ENCODE results near the gene IFFO2. TPM values are rescaled to one million over a fixed set of nuclear protein-coding genes. Genes with fewer than 3 reads are reported as not detected.

IFFO2 gene
- total RNA-seq, 2 donors from 2014 or later: 4.6 to 6.4 TPM

- H3K27me3 Mint-ChIP-seq (ENCODE audit: insufficient read depth): no peaks in the 10 kb centered on the region
- no peak overlapping the region for H3K4me3 ChIP-seq (ENCODE audit: low read length)
- no peaks in the 10 kb centered on the region for H3K27me3 ChIP-seq (ENCODE audit: control insufficient read depth, insufficient read depth, low read length, poor library complexity, severe bottlenecking)
- H3K36me3 Mint-ChIP-seq (ENCODE audit: low read depth): no peaks in the 10 kb centered on the region
- H3K9ac ChIP-seq (ENCODE audit: extremely low read depth, low read length, poor library complexity, severe bottlenecking): no peak overlapping the region
- H3K4me3 Mint-ChIP-seq: no peak overlapping the region
- 86 to 95% methylated on average over 2 to 8 of the region's 8 CpGs for WGBS, 2 experiments (ENCODE audit: insufficient coverage in 1 of 2, insufficient read length in 1 of 2)
- no peak overlapping the region for H3K27ac ChIP-seq (ENCODE audit: low read depth, low read length)
- no peaks in the 10 kb centered on the region for H3K4me1 Mint-ChIP-seq
- H3K27ac Mint-ChIP-seq: no peak overlapping the region
- DNase-seq: no peak
- no peaks in the 10 kb centered on the region for H3K36me3 ChIP-seq (ENCODE audit: control insufficient read depth, insufficient read depth, low read length)
- TF ChIP-seq, protein P1, sequence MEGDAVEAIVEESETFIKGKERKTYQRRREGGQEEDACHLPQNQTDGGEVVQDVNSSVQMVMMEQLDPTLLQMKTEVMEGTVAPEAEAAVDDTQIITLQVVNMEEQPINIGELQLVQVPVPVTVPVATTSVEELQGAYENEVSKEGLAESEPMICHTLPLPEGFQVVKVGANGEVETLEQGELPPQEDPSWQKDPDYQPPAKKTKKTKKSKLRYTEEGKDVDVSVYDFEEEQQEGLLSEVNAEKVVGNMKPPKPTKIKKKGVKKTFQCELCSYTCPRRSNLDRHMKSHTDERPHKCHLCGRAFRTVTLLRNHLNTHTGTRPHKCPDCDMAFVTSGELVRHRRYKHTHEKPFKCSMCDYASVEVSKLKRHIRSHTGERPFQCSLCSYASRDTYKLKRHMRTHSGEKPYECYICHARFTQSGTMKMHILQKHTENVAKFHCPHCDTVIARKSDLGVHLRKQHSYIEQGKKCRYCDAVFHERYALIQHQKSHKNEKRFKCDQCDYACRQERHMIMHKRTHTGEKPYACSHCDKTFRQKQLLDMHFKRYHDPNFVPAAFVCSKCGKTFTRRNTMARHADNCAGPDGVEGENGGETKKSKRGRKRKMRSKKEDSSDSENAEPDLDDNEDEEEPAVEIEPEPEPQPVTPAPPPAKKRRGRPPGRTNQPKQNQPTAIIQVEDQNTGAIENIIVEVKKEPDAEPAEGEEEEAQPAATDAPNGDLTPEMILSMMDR (conservative IDR thresholded peaks at IDR 0.05): no peak
- no peaks in the 10 kb centered on the region for H3K9me3 Mint-ChIP-seq
- H3K4me1 ChIP-seq (ENCODE audit: control insufficient read depth, insufficient read depth, low read length): no peaks in the 10 kb centered on the region
- H3K9me3 ChIP-seq (ENCODE audit: control insufficient read depth, low read length): no peaks in the 10 kb centered on the region
Measured at GRCh38 chr1:18874600-18874999, 81.9 kb downstream of the IFFO2 start.

- Mint-ChIP-seq H3K36me3 (ENCODE audit: low read depth) (no peaks in the 10 kb centered on the region), H3K27ac (no peak overlapping the region), H3K9me3 (no peaks in the 10 kb centered on the region), H3K4me3 (no peak overlapping the region), H3K27me3 (ENCODE audit: insufficient read depth) (no peaks in the 10 kb centered on the region), H3K4me1 (no peaks in the 10 kb centered on the region)
- H3K4me3 ChIP-seq (ENCODE audit: low read length): no peak overlapping the region
- H3K27me3 ChIP-seq (ENCODE audit: control insufficient read depth, insufficient read depth, low read length, poor library complexity, severe bottlenecking): no peaks in the 10 kb centered on the region
- no peaks in the 10 kb centered on the region for H3K36me3 ChIP-seq (ENCODE audit: control insufficient read depth, insufficient read depth, low read length)
- H3K9me3 ChIP-seq (ENCODE audit: control insufficient read depth, low read length): no peaks in the 10 kb centered on the region
- no peak for DNase-seq
- no peak overlapping the region for H3K27ac ChIP-seq (ENCODE audit: low read depth, low read length)
- H3K4me1 ChIP-seq (ENCODE audit: control insufficient read depth, insufficient read depth, low read length): no peaks in the 10 kb centered on the region
- H3K9ac ChIP-seq (ENCODE audit: extremely low read depth, low read length, poor library complexity, severe bottlenecking): no peak overlapping the region
- TF ChIP-seq, protein P1 (conservative IDR thresholded peaks at IDR 0.05): no peak
- WGBS, 2 experiments (ENCODE audit: insufficient coverage in 1 of 2, insufficient read length in 1 of 2): 95 to 100% methylated on average over 4 to 6 of the region's 6 CpGs
Measured at GRCh38 chr1:18874036-18874435, 82.4 kb downstream of the IFFO2 start.

DNA sequence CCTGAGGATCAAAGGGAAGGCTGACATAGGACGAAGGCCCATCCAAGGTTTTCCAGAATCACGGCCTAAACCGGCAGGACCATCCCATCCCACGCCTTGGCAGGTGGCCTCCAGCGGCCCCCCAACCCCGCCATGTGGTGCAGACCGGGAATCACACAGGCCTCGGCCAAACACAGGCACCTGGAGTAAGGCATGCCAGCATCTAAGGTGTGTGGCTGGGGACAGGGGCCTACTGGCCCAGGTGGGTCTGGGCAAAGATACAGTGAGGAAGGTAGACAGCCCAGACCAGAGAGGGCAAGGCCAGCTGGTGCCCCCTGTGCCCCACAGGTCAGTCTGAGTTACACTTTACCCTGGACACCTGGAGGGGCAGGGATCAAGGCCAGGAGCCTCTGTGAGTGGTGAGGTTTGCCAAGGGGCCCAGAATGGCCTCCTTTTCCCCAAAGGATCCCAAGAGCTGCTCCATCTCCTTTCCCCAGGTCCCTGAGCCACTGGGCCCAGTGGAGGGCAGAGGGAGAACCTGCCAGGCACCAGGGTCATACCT, 84.3 kb downstream of the IFFO2 start:
- TF ChIP-seq, protein P1 (conservative IDR thresholded peaks at IDR 0.05): no peak
- Mint-ChIP-seq H3K4me1 (no peaks in the 10 kb centered on the region), H3K9me3 (no peaks in the 10 kb centered on the region), H3K27me3 (ENCODE audit: insufficient read depth) (peaks cover 2% of the 10 kb centered on the region), H3K27ac (no peak overlapping the region), H3K36me3 (ENCODE audit: low read depth) (no peaks in the 10 kb centered on the region), H3K4me3 (no peak overlapping the region)
- WGBS, 2 experiments (ENCODE audit: insufficient coverage in 1 of 2, insufficient read length in 1 of 2): 75 to 84% methylated on average over 3 to 8 of the region's 8 CpGs
- no peaks in the 10 kb centered on the region for H3K4me1 ChIP-seq (ENCODE audit: control insufficient read depth, insufficient read depth, low read length)
- H3K9ac ChIP-seq (ENCODE audit: extremely low read depth, low read length, poor library complexity, severe bottlenecking): no peak overlapping the region
- DNase-seq: no peak
- no peaks in the 10 kb centered on the region for H3K9me3 ChIP-seq (ENCODE audit: control insufficient read depth, low read length)
- no peak overlapping the region for H3K27ac ChIP-seq (ENCODE audit: low read depth, low read length)
- H3K4me3 ChIP-seq (ENCODE audit: low read length): no peak overlapping the region
- no peaks in the 10 kb centered on the region for H3K36me3 ChIP-seq (ENCODE audit: control insufficient read depth, insufficient read depth, low read length)
- H3K27me3 ChIP-seq (ENCODE audit: control insufficient read depth, insufficient read depth, low read length, poor library complexity, severe bottlenecking): no peaks in the 10 kb centered on the region

Data from endodermal cell (in vitro differentiated cells).